HG03565 (cell line): ENCODE measurements around the gene KIF6.

Experiments used
- ATAC-seq: cut with Tn5 transposase; IDR thresholded peaks from one replicate; pipeline ENCODE4 v1.9.1; 2021; ENCODE audit warnings: mild to moderate bottlenecking, moderate library complexity; ENCODE audit not compliant: unreplicated experiment

Gene KIF6

DNA sequence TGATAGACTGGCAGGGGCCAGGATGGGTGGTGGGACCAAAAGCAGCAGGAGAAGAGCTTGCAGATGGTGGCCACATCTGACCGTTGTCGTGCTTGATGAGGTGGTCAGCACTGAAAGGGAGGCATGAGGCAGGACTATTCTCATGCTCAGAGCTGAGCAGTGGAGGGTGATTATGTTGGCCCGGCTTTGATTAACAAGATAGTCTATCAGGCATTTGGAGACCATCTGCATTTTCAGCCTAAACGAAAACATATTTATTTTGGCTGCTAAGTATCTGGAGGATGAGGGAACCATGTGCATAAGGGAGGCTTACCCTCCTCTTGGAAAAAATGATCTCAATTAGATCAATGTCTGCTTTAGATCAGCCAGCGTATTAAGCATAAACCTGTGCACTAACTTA lies 261.1 kb downstream of the KIF6 start:
- ATAC-seq: no peak

DNA sequence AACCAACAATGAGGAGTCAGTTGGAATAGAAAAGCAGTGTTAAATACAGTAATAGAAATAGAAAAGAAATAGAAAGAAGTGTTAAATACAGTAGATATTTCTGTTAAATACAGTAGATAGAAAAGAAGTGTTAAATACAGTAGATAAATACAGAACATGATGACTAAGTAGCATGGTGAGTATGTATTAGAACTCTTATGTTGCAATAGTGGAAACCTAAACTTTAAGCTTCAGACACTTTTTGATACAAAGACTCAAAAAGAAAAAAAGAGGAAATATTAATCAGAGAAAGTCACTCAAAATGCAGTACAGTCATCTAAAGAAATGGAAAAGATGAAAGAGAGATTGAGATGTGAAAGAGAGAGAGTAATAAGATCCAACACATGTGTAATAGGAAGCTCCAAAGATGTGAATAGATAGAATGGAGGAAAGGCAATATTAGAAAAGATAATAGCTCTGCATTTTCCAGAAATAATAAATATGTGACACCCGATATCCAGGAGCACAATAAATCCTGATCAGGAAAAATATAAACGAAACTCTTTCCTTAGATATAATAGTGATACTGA lies 271.2 kb downstream of the KIF6 start:
- no peak for ATAC-seq

DNA sequence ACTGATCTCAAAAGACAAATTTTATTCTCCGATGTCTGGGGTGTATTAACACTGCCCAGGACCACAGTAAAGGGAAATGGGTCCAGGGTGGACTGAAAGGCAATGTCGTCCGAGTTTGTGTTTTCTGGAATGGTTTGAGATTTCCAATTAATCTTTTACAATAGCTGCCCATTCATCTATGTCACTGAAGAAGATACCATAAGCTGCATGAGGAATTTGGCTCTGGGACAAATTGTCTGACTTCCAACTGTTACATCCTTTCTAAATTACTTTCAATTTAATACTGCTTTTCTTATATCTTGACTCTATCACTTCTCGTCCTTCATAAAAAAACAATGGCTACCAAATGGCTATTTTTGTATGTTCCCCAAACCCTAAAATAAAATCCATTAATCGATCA lies 272.0 kb downstream of the KIF6 start:
- ATAC-seq: no peak

DNA sequence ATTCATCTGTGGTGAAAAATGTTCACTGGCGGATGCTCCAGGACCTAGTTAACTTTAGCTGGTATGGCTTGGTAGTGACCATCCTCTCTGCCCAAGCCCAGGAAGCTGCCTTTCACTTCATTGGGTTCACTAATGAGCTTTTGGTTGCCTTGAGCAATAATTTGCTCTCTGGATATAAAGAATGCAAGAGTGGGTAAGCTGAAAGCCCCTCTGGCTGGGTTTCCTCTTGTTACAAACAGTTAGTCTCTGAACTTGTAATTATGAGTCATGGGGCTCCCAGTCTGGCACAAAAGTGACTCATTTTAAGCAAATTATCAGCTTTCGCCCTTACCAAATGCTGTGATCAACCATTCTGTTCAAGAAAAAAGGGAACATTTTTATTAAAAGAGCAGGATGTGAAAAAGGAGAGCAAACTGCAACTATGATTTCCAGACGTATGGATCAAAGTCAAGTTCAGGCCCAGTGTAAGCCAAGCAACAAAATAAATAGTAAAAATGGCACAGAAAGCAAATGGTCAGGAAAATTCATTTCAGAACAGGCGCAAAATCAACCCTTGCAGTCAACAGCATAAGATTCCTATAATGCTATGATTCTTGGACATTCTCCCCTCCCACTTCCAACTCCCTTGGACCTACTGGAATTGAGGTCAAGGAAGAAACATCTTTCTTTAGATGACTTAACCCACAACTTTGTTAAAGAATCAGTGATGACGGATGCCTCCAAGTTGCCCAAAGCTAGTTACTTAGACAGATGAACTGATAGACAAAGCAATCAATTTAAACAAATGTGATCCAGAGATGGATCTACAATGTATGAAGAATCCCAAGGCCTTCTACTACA lies 272.7 kb downstream of the KIF6 start:
- ATAC-seq: no peak

DNA sequence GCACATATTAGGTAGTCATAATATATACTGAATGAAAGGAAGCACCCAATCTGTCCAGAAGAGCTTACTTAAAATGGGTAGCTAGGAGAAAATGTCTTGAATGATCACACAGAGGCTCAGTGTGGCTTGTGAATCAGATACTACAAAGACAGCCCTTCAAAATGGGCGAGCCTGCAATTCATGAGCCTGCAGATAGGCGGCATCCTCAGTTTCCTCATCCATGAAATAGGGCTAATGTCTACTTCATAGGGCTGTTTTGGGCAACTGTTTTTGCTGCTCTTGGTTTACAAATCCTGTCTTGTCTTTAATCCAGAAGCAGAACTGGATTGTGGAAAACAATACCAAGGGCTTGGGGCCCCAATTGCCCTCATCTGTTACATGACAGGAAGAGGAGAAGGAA lies 273.4 kb downstream of the KIF6 start:
- ATAC-seq: no peak

DNA sequence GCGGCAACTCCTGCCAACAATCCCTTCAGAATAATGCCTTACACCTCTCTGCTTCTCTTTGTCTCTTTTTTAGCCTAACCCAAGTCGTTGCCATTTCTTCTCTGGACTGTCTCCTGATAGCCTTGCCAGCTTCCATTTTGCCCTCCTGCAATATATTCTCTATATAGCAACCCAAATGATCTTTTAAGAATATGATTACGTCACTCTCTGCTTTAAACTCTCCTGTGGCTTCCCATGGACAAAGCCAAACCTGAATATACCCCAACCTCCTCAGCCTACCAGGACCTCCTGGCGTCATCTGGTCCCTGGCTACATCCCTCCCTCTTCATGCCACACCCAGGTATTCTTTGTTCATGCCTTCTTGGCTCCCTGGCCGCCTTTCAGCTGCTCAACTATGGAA lies 276.2 kb downstream of the KIF6 start:
- ATAC-seq: no peak

DNA sequence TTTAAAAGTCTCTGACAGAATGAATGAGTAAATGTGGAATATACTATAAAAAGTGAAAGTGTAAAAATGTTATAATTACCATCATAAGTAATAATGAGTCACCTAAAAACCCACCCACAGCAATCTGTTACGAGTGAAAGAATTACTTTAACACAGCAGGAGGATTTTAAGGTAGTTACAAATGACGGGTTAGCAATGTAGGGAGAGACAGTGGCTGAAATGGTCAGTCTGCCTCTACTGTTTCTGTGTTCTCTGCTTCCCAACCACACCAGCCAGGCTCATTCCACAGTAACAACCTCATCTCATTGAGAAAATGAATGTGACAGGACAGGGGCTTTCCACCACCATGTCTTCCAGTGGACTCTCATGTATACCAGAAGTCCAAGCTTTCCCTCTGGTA lies 278.3 kb downstream of the KIF6 start:
- ATAC-seq: no peak

DNA sequence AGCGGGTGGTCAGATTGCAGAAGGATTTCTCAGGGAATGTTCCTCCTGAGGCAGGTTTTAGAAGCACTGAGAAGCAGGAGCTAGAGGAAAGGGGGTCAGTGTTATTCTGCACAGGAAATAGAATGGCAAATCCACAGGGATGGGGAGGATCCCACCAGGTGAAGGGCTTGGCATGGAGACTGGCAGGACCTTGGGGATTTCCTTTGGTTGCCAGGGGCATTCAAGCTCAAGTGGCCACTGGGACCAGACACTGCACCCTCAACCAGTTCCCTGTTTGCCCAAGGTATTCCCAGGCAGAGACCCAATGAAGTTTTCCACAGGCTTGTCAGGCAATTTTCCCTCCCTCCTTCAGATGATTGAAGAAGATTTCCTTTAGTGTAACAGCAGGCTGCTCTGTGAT lies 279.5 kb downstream of the KIF6 start:
- ATAC-seq: no peak

DNA sequence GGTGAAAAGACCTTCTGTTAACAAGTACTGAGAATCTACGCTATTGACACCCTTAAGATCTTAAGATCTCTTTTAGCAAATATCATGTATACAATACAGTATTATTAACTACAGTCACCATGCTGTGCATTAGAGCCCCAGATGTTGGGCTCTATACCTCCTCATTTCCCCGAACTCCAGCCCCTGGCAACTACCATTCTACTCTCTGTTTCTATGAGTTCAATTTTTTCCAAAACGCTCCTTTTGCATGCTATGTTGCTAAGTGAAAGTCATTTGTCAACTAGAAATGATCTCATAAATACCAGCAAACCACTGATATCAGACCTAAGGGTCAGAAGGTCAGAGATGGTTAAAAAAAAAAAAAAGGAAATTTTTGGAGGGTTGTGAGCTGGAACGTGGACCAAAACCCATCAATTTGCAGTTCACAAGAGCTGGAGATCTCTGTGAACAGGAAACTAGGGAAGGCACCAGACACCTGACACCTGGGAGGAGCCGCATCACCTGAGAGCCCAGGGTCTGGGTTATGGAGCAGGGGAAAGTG lies 280.7 kb downstream of the KIF6 start:
- ATAC-seq: no peak

DNA sequence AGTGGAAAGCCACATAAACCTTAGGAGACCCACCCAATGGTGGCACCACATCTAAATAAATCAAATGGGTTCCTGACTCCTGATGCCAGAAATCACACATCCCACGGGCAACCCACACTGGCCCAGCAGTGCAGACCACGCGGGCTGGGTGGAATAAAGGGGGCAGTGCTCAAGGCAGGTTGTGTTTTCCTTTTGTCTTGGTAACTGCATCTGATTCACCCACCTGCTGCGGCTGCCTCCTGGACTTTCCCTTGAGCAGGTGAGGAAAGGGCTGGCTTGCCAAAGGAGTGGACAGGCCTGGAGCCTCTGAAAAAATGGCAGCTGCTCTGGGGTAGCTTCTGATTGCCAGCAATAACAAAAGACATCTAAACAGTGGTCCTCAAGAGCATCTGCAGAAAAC lies 283.2 kb downstream of the KIF6 start:
- ATAC-seq: no peak

DNA sequence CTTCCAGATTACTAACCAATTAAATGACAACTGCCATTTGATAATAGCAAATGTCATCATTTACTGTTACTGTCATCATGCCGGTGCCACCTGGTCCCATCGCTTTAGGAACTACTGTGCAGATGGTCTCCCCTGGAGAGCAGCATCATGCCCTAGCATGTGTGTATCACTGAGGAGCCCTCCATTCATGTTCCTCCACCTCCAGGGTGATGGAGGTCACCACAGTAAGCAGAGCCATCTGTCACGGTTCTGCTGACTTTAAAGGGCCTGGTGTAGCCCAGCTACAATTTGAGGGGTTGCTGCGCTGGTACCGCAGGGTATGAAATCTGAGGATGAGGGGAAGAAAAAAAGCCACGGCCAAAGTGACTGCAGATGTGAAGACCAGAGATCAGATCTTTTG lies 283.9 kb downstream of the KIF6 start:
- no peak for ATAC-seq

DNA sequence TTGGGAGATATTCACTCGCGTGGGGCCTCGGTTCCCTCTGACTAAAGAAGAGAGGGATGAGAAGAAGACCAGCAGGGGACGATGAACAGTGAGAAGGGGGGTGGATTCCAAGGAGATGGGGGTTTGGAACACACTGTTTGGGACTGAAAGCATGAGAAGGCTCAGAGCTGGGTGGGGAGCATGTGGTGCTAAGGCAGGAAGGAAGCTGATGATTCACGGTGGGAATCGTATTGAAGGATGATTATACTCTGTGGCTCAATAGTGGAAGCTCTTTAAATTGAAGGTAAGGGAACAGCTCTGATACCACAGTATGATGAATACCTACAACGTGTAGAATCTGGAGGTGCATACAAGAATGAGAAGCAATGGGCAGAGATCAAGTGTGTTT lies 285.2 kb downstream of the KIF6 start:
- ATAC-seq: no peak

DNA sequence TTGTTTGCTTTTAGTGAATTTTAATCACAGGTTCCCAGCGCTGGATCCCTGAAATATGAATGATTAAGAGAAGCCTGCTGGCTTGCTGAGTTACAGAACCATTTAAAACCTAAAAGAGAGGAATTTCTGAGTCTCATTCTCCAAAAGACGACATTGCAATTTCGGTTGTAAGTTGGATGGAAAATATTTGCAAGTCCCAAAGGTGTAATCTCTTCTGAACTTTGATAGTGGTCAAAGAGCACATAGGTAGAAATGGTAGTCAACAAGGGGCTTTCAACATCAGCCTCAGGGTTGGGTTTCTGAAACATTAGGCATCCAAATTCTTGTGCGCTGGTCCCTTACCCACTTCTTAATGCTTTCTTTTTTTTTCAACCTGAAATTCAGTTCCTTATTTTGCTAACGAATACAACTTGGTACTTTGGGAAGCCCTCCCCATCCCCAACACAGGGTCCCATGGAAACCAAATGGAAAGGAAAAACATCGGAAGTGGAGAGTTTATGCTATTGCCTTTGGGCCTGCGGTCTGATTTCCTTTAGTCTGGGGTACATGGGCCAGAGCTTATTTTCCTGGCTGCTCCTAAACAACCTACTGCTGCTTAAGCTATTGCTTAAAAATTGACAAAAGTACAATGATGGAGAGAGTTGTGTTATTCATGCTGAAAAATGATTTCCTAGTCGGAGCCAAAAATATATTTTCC lies 285.7 kb downstream of the KIF6 start:
- no peak for ATAC-seq

DNA sequence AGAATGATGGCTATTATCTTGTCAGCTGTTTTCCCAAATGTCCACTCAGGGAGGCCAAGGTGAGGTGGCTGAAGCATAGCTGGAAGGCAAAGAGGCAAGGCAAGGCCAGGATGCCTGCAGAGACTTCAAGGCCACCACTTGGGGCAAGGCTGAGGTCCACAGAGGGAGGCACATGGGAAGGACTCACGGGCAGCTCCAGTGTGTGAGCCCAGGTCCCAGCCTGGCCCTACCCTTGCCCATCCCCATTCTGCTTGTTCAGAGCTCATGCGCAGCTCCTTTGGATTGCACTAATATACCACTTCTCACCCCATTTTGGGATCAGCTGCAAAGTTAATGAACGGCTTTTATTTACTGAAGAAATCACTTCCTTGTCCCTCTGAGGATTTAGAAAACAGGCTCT lies 291.6 kb downstream of the KIF6 start:
- no peak for ATAC-seq

DNA sequence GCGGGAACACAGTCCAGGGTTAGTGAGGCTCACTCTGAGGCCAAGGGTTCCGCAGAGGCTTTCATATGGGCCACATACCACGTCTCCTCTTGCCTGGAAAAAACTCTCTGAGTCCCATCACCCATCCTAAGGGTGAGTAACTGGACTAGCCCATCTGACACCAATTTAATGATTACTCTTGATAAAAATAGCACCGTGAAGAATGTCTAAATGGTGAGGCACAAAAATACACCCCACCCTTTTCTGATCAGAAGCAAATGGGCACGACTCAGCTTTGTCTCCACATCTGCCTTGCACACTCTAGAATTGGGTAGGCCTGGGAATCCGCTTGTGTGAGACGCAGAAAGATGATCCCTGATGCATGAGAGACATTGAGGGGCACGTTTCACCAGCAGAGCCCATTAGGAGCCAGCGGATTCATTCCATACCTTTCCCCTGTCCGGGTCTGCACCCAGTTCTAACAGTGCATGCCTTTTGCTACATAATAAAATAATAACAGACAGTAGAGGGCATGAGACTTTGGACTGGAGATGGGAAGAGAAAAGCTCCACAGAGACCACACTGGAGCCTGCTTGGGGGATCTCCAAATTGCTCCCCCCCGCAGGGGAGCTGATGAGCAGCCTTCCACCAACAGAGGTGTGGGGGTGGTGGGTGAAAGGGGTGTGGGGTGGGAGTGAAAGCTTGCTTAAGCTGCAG lies 292.7 kb downstream of the KIF6 start:
- ATAC-seq: no peak

DNA sequence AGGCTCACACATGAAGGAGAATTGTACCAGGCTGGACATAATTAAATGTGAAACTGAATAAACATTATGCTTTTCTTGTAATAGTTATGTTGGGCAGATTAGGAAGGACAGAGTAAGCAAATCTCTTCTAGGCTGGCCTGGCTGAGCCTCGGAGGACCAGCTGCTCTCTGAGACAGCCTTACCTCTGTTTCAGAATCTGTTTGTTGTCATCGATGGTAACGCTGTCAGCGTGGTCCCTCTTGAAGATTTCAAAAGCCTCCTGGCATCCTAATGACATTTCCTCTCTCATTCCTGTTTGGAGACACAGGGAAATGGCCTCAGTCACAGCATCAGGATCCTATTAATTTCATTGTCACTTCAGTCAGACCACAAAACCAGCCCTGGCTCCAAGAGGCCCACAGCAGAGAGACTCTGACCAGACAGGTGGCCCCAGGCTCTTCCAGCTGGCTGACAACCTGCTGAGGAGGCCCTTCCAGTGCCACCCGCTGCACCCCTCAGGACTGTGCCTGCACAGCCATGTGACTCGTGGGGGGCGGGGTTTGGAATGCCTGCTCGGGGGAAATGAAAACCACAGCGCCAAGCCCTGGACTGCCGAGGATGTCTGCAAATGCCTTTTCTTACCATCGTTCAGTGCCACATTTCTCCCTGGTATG lies 294.2 kb downstream of the KIF6 start:
- ATAC-seq: no peak

DNA sequence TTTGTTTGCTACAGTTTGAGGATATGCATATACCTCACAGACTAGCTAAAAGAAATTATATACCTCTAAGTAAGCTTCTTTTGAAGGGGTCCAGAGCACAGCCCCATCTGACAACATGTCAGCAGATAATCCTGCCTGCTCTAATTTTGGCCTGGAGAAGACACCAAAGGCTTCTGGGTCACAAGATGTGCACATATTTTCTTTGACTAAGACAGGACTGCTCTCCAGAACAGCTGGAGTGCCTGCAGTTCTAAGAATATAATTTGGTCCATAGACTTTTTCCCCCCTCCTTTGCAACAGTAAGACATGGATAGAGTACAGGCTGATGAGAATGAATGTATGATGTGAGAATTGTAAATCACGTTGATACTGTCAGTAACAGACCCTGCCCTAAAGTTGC lies 294.8 kb downstream of the KIF6 start:
- ATAC-seq: no peak

DNA sequence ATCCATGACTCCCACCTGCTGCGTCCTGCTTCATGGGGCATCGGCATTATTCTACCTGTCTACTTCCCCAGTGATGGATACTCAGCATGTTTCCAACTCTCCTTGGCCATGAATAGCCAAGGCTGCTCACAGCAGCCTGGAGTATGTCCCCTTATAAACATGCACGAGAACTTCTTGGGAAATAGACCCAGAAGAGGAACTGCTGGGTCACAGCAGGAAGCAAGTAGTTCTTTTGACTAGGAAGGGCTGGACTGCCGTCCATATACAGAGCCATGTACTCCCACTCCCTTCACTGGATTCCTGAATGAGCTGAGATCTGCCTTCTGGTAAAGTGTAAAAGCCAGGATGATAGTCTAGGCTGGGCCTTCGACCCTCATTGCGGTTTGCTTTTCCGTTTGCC lies 296.4 kb downstream of the KIF6 start:
- ATAC-seq: no peak

DNA sequence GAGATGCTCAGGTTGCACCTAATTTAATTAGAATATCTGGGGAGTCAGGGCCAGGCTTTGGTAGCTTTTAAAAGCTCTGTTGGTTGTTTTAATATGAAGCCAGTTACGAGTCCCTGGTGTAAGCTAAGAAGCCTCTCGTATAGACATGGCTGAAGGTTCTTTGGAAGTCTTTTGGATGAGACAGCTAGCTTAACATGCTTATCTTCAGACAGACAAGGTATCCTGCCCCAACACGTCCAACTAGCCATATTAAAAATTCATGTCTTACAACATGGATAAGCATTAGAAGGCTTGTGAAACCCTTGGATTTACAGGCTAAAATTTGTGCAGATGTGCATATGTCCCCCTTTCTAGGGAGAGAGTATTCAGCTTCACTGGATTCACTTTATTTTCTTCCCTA lies 297.1 kb downstream of the KIF6 start:
- ATAC-seq: no peak

DNA sequence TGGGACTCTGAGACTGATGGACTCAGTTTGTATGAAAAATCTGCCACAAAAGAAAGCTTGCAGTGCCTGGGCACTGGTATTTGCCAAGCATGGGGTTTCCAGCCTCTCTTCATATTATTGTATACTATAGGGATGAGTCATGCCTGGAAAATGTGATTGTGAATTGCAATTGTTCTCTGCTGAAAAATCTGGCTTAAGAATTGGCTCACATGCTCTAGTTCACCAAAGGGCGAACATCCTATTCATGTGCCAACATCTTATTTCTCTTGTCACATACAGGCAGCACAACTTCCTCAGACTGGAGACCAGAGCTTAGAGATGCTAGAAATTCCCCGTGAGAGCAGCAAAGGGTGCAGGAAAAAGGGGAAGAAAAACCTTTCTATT lies 299.1 kb downstream of the KIF6 start:
- no peak for ATAC-seq
